OCI-M2 (cell line): ENCODE results near the gene SPIN2A.
"Not testable (repeated sequence)": the region's sequence is repeated elsewhere in the genome, so short reads cannot be mapped to it uniquely, and the experiment has no call there.

Experiments
- DNase-seq: peaks from one replicate; lab custom pipeline; 2025; ENCODE audit not compliant: unreplicated experiment; lab: John Stamatoyannopoulos, UW

SPIN2A gene

GRCh38 chrX:57103489-57103888 lies 33.7 kb downstream of the SPIN2A start:
- no peak for DNase-seq

DNA sequence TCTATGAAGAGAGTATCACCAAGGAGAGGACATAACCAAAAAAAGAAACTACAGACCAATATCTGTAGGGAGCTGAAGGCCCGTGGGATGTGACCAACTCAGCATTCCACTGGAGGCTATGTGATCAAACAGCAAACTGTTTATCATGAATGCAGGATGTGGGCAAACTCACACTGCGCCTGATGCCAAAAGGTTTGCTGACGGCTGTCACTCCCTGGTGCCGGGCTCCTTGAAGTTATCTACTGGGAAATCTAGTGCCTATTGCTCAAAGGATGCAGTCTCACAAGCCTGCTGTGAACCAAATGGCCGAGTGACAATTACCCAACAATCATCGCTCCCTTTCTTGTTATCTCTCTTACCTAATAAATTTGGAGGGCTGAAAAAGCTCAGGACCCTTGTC lies 34.3 kb downstream of the SPIN2A start:
- DNase-seq: not testable (repeated sequence)
